GM19035 (cell line): ENCODE data around the gene ETV6.
A peak's percentile ranks its signal among the peaks of the same experiment; 100 is the strongest.

Source experiments
- ATAC-seq: cut with Tn5 transposase; IDR thresholded peaks from one replicate; pipeline ENCODE4 v1.9.1; 2021; ENCODE audit not compliant: unreplicated experiment

The ETV6 gene

DNA sequence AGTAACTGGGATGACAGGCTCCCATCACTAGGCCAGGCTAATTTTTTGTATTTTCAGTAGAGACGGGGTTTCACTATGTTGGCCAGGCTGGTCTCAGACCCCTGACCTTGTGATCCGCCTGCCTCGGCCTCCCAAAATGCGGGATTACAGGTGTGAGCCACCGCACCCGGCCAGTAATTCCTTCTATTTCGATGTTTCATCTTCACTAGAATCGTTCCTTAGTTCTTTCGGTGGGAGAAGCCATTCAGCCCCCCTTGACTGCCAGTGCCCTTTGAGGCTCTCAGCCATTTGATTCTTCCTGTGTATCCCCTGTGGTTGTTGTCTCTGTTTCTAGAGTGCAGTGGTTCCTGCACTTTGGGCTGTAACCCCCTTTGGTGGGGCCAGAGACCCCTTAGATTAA is 174.1 kb downstream of the ETV6 start:
- no peak for ATAC-seq

DNA sequence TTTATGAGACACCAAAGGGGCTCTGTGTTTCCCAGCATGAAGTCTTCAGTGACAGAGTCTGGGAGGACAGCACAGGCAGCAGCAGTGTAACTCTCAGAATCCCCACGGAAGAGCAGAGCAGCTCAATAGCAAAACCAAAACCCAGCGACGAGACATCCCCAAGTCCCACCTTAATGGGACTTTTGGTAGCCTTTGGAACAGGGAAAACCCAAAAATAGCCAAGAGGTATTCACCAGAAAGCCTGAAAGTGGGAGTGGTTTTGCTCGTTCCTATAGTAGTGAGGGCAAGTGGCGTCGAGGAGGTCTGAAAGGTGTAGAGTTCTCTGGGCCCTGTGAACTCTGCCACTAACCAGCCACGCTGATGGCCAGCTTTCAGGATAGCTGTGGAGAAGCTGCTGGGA is 174.6 kb downstream of the ETV6 start:
- no peak for ATAC-seq

DNA sequence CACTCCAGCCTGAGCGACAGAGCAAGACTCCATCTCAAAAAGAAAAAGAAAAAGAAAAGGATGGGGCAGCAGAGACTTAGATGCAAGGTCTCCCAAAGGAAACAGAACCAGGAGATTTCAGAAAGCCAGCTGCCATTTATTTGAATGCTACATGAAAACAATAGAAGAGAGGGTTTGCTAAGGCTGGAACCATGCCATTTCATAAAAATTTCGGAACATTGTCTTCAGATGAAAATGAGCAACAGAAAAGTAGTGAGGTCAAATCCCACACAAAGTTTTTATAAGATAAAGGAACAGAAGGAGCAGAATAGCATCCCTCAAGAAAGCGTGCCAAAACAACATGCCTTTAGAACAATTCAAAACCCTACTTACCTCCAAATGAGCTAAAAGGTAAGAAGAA is 175.3 kb downstream of the ETV6 start:
- no peak for ATAC-seq

DNA sequence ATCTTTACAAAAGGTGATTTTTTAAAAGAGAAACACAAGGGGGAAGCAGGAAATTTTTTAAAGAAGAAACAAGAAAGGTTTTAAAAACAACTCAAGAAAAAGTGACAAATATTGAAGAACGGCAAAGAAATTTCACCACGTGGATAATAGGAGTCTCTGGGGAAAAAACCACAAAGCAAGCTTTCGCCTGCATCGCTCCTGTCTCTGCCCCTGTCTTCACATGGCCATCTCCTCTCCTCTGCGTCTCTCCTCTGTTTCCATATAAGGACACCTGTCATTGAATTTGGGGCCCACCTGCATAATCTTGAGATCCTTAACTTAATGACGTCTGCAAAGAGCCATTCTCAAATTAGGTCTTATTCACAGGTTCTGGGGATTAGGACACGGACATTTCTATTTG is 175.8 kb downstream of the ETV6 start:
- ATAC-seq = no peak

DNA sequence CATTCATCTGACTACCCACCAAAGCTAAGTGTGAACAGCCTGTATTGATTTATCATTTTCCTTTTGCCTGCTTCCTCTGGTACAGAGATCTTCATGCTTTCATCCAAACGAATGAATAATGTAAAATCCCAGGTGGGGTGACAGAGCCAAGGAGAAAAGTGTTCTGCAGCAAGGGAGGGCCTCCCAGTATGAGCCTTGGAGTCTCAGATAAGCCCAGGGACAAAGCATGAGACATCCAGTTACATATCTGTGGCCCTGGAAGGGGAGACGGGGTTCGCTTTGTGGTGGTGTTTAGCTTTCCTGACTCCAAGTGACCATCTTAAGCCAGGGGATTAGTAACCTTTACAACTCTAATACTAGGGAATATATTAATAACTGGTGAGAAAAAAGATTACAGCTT is 177.1 kb downstream of the ETV6 start:
- no peak for ATAC-seq

DNA sequence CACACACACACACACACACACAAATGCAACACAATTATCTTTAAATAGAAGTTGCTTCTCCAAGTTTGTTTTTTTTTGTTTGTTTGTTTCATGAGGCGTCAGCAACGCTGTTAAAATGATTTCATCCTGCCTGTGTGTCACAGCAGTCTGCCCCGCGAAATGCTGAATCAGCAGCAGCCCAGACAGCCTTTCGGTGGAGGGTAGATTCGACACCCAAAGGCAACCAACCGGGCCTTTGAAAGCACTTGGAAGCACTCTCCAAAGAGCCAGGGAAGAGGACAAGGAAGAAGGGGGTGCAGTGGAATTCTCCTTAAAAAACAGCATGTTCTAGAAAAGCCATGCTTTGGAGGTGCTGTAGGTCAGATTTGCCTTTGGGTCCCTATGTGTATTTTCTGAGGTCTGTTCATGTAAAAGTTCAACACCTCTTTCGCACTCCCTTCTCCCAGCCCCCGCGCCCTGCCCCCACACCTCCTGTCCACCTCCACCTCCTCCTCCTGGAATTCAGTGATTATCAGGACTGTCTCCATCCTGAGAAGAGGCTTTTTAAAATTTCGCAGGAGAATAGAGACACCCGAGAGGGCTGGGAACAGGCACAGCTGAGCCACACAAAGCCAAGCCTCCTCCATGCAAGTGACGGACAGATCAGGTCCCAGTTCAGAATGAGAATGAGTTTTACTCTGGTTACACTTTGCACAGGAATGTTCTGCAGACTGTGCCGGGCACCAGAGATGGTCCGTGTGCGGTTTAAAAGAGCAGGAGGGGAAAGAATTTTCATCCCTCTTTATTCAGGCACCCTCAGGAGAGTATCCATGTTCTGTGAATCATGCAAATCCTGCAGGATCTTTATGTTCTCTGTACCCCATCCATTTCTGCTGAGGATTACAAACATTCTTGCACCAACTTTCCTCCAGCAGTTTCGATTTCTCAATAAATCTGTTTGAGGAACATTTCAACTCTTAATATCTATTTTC is 177.9 kb downstream of the ETV6 start:
- no peak for ATAC-seq

DNA sequence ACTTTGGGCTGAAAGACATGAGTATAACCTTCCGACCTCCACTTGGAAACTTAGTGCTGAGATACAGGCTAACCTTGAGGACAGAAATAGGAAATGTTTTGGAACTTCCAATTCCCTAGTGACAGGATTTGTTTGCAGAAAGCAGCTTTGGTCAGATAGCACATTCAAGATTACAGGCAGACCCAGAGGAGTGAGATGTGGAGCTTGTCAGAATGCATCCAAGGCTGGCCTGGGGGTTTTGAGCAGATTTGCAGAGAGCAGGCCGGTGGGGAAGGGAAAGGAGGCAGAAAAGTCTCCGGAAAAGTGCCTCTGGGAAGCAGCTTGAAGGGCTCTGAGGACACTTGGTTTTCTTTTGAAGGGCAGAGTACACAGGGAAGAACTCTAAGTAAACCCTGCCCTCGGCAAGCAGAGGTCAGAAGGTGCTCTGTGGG is 180.3 kb downstream of the ETV6 start:
- no peak for ATAC-seq

DNA sequence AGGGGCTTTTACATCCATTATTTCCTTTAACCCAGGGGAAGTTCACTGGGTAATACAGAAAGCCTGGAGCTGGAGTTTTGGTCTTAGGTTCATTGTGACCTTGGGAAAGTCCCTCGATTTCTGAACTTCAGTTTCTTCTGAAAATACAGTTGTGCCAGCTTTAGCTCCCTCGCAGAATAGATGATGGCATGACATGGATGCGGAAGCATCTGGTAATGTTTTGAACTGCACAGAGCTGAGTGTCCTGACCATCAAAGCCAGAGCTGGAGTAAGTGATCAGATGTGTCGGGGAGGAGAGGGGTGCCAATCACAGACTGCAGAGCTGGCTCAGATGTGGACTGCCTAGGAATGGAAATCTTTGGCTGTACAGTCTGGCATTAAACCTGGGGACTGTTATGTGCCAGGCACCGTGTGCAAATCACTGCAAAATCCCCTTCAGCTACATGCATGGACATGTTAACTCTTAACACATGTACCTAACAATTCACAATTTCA is 180.9 kb downstream of the ETV6 start:
- ATAC-seq = no peak

DNA sequence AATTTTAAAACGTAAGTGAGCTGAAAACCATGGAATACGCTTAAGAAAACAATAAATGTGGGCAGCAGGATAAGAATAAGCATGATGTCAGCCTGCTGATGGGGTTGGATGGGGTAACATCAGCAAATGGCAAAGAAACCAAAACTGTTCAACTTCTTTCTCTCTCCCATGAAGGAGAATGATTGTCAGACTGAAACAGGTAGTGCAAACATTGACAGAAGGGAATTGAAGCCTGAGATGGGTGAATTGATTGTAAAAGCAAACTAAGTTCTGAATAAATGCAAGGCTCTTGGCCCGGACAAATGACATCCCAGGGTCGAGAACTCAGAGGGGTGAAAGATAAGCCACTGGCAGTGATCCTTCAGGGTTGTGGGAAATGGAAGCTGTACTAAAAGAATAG is 182.6 kb downstream of the ETV6 start:
- no peak for ATAC-seq

DNA sequence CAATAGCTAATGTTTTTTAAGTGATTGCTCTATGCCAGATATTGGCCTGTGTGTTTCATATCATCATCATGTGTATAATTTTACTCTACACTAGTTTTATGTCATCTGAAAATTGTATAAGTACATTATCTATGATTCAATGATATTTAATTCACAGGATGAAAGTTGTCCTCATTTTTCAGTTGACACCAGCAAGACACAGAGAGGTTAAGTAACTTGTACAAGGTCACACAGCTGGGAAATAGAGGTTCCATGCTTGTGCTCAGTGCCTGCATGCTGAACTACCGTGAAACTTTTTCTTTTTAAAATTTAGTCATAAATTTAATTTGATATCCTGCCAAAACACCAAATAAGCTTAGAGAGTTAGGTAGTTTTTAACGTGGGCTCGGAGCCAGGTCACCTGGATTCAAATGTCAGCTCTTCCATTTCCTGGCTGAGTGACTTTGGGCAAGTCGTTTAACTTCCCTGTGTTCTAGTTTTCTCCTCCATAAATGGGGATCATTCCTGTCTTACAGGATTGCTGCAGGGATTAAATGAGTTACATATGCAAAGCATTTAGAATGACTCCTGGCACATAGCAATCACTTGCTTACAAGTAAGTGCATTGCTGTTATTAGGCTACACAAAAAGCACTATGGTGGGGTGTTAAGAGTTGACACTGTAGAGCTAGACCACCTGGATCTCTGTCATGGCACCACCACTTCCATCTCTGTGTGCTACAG is 183.9 kb downstream of the ETV6 start:
- ATAC-seq = no peak

DNA sequence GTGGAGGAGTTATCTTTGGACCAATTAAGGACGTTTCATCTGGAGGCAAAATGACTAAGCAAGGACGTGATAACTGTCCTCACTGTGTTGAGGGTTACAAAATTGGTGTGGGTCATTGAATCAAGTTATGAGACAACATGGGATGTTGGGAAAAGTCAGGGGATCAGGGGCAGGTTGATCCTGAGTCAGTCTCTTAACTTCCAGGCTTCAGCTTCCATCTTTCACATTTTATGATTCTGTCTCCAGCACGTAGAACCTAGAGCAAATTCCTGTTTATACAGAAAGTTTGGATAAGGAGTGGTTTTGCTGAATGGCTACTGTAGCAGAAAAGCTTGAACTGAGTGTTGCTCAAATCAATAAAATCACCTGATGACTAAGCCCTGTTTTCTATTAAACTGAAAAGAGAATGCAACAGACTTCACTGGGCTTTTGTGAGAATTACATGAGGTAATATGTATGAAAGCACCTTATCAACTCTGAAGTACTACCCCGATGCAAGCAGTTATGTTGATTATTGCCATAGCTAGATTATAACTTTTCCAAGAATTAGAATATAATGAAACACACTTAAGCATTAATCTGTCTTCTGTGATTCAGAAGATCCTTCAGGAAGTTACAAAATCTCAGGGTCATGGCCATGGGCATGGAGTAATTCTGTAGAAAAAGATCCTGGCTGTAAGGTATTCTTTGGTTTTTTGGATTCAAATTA is 184.8 kb downstream of the ETV6 start:
- no peak for ATAC-seq

DNA sequence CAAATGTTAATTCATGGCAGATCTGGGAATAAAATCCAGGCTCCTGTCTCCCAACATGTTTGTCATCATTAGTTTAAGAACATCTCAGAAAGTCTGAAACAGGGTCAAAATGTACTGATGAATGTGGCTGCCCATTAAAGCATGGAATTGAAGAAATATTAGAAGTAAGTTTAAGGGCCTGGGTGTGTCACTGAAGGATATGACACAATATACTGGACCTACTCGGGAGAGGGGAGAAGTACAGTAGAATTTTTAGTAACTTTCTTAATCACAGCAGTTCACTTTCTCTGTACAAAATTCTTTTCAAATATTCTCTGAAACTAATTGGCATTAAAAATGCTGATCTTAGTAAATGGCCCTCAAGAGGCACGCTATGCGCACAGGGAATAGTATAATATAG is 185.5 kb downstream of the ETV6 start:
- ATAC-seq = no peak

DNA sequence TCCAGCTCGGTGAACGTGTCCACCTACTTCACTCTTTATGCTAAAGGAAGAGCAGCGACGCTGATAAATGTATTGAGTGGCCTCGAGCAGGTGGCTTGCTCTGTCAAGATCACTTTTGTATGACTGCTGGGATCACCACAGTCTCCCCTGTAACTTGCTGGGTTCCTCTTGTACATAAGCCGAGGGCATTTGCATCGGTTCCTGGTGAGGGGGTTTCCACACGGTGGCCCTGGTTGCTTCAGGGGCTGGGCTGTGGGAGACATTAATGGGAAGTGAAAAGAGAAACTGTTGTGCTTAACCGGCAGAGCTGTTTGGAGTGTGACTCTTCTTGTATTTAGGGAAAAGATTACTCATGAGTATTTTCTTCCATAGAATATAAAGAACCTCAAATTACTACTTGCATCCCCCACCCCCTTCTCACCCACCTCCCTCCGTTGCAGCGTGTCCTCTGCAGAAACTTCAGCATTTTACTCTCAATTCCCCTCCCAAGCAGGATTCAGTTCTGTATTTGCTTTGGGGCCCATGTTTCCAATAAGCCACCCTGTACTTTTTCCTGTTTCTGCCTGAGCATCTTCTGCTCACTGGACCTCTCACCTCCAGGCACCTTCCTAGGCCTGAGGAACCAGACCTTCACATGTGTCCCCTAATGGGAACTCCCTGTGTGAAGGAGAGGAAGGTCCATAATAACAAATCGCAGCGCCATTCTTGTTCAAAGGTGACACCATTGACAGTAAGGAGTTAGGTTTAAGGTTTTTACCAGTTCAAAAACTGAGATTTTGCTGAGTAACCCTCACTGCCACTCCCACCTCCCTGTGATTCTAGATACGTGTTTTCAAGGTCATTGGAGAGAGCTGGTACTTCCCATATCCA is 187.0 kb downstream of the ETV6 start:
- ATAC-seq = peak; percentile 92

DNA sequence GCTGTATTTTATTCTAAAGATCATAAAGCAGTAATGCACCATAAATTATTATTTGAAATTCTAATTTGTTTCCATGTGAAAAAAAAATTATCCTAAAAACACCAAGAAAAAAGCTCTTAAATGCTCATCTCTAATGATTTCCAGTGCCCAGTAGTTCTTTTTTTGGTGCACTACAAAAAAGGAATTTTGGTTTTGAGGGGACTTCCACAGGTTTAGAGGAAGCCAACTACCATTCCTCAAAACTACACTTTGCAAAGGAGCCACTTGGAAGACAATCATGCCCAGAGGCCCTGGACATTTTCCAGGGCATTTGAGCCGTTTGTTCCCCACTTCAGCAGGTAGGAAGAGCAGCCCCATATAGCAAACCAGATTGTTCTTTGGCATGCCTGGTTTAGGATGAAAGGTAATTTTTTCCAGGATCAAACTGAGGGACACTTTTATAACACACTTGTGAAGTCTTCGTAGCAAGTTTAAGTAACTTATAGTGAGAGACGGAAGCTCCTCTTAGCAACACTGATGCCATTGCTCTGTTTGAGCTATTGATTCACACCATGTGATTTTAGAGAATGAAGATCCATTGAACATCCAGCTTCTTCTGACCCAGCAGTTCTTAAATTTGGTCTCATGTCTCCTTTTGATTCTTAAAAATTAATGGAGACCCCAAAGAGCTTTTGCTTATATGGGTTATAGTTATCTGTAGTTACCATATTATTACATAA is 187.9 kb downstream of the ETV6 start:
- ATAC-seq = no peak

DNA sequence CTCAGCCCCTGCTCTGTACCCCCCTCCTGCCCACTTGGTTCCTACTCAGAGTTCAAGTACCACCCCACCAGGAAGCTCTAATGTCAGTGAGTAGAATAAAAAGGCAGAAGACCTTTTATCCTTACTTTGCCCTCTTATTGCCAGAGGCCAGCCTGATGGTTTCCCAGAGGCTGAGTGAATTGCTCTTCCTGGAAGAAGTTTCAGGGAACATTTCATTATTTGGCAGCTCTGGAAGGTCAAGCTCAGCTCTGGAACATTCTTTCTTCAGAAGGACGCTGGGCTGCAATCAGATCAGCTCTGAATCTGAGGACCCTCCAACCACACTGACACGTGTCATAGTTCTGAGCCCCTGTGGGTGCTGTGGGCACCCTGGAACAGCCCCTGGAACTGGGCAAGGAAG is 188.9 kb downstream of the ETV6 start:
- no peak for ATAC-seq

DNA sequence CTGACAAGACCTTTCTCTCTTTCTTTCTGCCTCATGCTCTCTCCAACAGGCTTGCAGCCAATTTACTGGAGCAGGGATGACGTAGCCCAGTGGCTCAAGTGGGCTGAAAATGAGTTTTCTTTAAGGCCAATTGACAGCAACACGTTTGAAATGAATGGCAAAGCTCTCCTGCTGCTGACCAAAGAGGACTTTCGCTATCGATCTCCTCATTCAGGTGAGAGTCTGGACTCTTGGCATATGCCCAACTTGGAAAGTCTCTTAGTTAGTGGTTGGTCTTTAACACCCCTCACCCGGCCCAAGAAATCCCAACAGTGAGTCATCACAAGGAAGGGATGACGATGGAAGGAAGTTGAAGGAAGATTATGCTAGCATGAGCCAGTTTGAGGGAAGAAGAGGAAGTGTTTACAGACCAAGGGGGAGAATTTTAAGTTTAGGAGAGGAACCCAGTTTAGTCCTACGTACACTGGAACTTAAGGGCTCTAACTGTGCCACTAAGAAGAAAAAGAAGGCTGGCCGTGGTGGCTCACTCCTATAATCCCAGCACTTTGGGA is 189.7 kb downstream of the ETV6 start:
- no peak for ATAC-seq

DNA sequence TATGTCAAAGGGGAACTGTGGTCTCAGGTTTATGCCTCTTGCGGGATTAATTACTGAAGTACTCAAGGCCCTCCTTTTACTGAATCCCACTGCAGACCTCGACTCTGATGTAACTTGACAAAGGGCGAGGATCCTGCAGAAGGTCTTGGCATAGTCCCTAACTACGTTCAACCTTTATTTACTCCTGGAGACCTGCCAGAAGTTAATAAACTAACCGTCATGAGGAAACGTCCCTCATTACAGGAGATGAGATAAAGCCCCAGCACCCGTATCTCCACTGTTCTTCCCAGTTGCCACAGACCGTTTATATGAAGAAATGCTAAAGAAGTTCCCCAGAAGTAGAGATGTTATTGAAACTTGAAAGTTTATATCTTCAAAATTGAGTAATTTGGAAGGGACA is 190.9 kb downstream of the ETV6 start:
- ATAC-seq = no peak

DNA sequence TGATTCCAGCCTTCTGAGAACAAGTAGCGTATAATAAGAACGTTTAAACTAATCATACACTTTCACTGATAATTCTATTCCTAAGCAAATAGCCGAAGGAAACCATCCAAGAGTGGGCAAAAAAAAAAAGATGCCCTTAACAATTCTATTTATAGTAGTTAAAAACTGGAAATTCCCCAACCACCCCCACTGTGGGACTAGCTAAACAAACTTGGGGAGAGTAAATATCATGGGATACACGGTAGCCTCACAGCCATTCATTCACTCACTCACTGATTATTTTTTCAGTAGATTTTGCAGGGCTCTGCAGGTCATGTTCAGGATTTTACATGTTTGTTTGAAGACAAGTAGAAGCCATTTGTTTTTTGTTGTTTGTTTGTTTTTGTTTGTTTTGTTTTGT is 197.0 kb downstream of the ETV6 start:
- ATAC-seq = no peak

DNA sequence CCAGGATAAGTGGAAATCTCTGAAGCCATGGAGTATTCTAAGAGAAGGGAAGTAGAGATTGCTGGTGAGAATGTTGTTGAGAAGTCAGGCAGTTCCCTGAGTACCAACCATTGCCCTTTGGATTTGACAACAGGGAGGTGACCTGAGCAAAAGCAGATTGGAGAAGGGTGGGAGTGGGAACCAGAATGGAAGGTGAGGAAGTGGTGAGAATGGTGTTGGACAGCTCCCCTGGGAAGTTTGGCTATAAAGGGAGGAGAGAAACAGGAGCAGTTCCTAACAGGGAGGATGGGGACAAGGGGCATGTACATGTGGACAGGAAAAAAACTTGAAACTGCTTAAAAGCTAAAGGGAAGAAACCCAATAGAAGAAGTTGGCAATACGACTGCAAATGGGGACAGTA is 198.1 kb downstream of the ETV6 start:
- no peak for ATAC-seq
